K562 (cell line): ENCODE measurements around the gene CRYM. TPM values are rescaled to one million over a fixed set of nuclear protein-coding genes. Genes with fewer than 3 reads are reported as not detected.
"Not testable (repeated sequence)": the region's sequence is repeated elsewhere in the genome, so short reads cannot be mapped to it uniquely, and the experiment has no call there.

Experiments used
- ATAC-seq: fragments of 200-7000 bp; cut with Tn5 transposase; 3 replicates; pipeline ENCODE4 v1.9.1; 2020; ENCODE audit warnings: moderate library complexity
- BruUV-seq: library from RNA; stranded (reverse); fragments of 400-500 nt; replicated peaks from 2 replicates; lab custom pipeline; 2021; lab: Mats Ljungman, UMichigan
- CTCF ChIA-PET: fragments of 300-600 bp; formaldehyde crosslinking; extraction: SDS; loops from one replicate; lab custom pipeline; 2021; ENCODE audit warnings: low intra/inter-chr PET ratio; lab: Yijun Ruan, JAX
- POLR2A ChIA-PET: fragments of 300-600, 350-650 bp; sonication (Branson Sonifier 250); formaldehyde crosslinking; extraction: SDS; loops from one replicate; lab custom pipeline; 2021; ENCODE audit warnings: antibody characterized with exemption, inconsistent platforms; lab: Yijun Ruan, JAX
- DNase-seq, 4 experiments: peaks; one replicate each; pipeline versions ENCODE4 v3.0.0 to v3.0.0-alpha.2; 2011 to 2018; ENCODE audit warnings: low spot score in 3 of 4, mixed read lengths in 3 of 4; ENCODE audit errors: extremely low read depth in 1 of 4
- FAIRE-seq: peaks from 2 replicates; lab custom pipeline; 2011; peaks lifted over from hg19 to GRCh38; lab: Jason Lieb, UNC
- H2AFZ ChIP-seq: 2 replicates; pipeline ENCODE4 v1.6.0; 2011; ENCODE audit warnings: low read depth, low read length, control low read depth, inconsistent platforms
- H3K27ac ChIP-seq: fragments of 200-600 bp; 3 replicates; pipeline ENCODE4 v1.8.0; 2011; ENCODE audit warnings: low read depth, mild to moderate bottlenecking, control low read depth, inconsistent platforms, low read length, moderate library complexity, mixed read lengths; ENCODE audit errors: extremely low read depth
- H3K27me3 ChIP-seq, 2 experiments: fragments of 300-600 bp in 1 of 2; 2 replicates in 1 of 2; 3 replicates in 1 of 2; pipeline versions ENCODE4 v1.6.0 to v1.8.0; 2011; ENCODE audit warnings: inconsistent platforms in 2 of 2, low read length in 2 of 2, mild to moderate bottlenecking in 1 of 2, mixed read lengths in 1 of 2, moderate library complexity in 1 of 2; ENCODE audit not compliant: control insufficient read depth in 2 of 2, insufficient read depth in 2 of 2
- H3K36me3 ChIP-seq: fragments of 300-600 bp; 3 replicates; pipeline ENCODE4 v1.8.0; 2011; ENCODE audit warnings: mild to moderate bottlenecking, low read length, inconsistent platforms; ENCODE audit not compliant: control insufficient read depth, insufficient read depth
- H3K4me1 ChIP-seq, 2 experiments: fragments of 200-600 bp in 1 of 2; replicated peaks in 1 of 2; 2 replicates in 1 of 2; 3 replicates in 1 of 2; pipeline versions ENCODE4 v1.5.1 to v1.8.0; 2011; ENCODE audit warnings: inconsistent platforms in 2 of 2, low read length in 2 of 2, mild to moderate bottlenecking in 1 of 2, mixed read lengths in 1 of 2, moderate library complexity in 1 of 2; ENCODE audit not compliant: control insufficient read depth in 2 of 2, insufficient read depth in 2 of 2
- H3K4me2 ChIP-seq: 2 replicates; pipeline ENCODE4 v1.6.1; 2011; ENCODE audit warnings: low read length, control low read depth, inconsistent platforms, mixed read lengths; ENCODE audit not compliant: insufficient read depth
- H3K4me3 ChIP-seq: fragments of 200-600 bp; sonication (generic), shearing (Covaris generic); 2 replicates; pipeline ENCODE4 v1.5.1; 2016; ENCODE audit warnings: control low read depth, inconsistent platforms
- H3K79me2 ChIP-seq: fragments of 200-600 bp; 3 replicates; pipeline ENCODE4 v1.8.0; 2011; ENCODE audit warnings: low read length, inconsistent platforms; ENCODE audit not compliant: control insufficient read depth, insufficient read depth
- H3K9ac ChIP-seq, 2 experiments: 2 replicates each; pipeline versions ENCODE4 v1.6.0 to v1.6.1; 2011; ENCODE audit warnings: low read depth in 2 of 2, low read length in 2 of 2, control low read depth in 1 of 2, inconsistent platforms in 1 of 2, mild to moderate bottlenecking in 1 of 2, mixed read lengths in 1 of 2; ENCODE audit not compliant: insufficient read depth in 1 of 2
- H3K9me1 ChIP-seq: one replicate; pipeline ENCODE4 v1.6.0; 2011; ENCODE audit warnings: inconsistent platforms, mild to moderate bottlenecking, low read length, moderate library complexity; ENCODE audit not compliant: control insufficient read depth, insufficient read depth
- H3K9me3 ChIP-seq: replicated peaks from 2 replicates; pipeline ENCODE4 v1.5.1; 2011; ENCODE audit warnings: low read depth, low read length, inconsistent platforms; ENCODE audit not compliant: control insufficient read depth, insufficient read depth
- H4K20me1 ChIP-seq: replicated peaks from 2 replicates; pipeline ENCODE4 v1.6.1; 2011; ENCODE audit warnings: low read length, inconsistent platforms, mixed read lengths; ENCODE audit not compliant: control insufficient read depth, insufficient read depth
- BMI1 ChIP-seq: fragments of 150-350 bp; IDR thresholded peaks from 2 replicates; pipeline ENCODE4 v1.6.1; 2014; ENCODE audit warnings: low read length
- CTBP1 ChIP-seq: fragments of 450-650 bp; IDR thresholded peaks from 2 replicates; pipeline ENCODE4 v1.6.1; 2016; ENCODE audit warnings: borderline replicate concordance
- FOSL1 ChIP-seq: fragments of 200-800 bp; sonication (Bioruptor generic); conservative IDR thresholded peaks from 2 replicates; pipeline ENCODE4 v1.6.1; 2016; ENCODE audit warnings: missing genetic modification characterization, missing compliant biosample characterization
- GABPB1 ChIP-seq: sonication (generic); formaldehyde crosslinking; IDR thresholded peaks from 2 replicates; pipeline ENCODE4 v1.8.0; 2022; ENCODE audit warnings: mild to moderate bottlenecking, missing genetic modification reagents
- SMARCE1 ChIP-seq: fragments of 450-650 bp; IDR thresholded peaks from 2 replicates; pipeline ENCODE4 v1.7.1; 2016; ENCODE audit warnings: mild to moderate bottlenecking
- TAF1 ChIP-seq: IDR thresholded peaks from 2 replicates; pipeline ENCODE4 v1.6.1; 2011; ENCODE audit warnings: mild to moderate bottlenecking, low read length, moderate library complexity; ENCODE audit not compliant: insufficient read depth, control insufficient read depth, severe bottlenecking; ENCODE audit errors: extremely low read depth
- ZNF24 ChIP-seq: fragments of 450-650 bp; IDR thresholded peaks from 2 replicates; pipeline ENCODE4 v1.6.1; 2016
- ZNF584 ChIP-seq: fragments of 200-800 bp; sonication (Bioruptor generic); IDR thresholded peaks from 2 replicates; pipeline ENCODE4 v1.6.1; 2016; ENCODE audit warnings: low read depth, mild to moderate bottlenecking, missing genetic modification characterization, missing compliant biosample characterization
- WGBS: fragments of 100-300 bp; shearing (Covaris generic); methylation state at CpG from one replicate; pipeline ENCODE4 v1.1.6; 2016; ENCODE audit warnings: low coverage, mixed read lengths; ENCODE audit not compliant: insufficient coverage; ENCODE audit errors: missing lambda C conversion rate; 5-methylcytosine and 5-hydroxymethylcytosine counted together
- in situ Hi-C: fragments of 300-500 bp; cut with MboI; formaldehyde crosslinking; loops from 4 replicates; pipeline ENCODE4 v1.15.0; 2018; ENCODE audit warnings: inconsistent platforms, mixed read lengths
- intact Hi-C: fragments of 100-400 bp; cut with micrococcal nuclease; formaldehyde crosslinking; loops from 2 replicates; pipeline ENCODE4 v1.14.2; 2022
- polyA plus RNA-seq, 8 experiments: library from polyadenylated mRNA; depleted of rRNA in 4 of 8; stranded (reverse) in 5 of 8; unstranded in 3 of 8; fragments of >200 nt; fragmentation: Nextera tagmentation in 2 of 8; fragmentation: Illumina TruSeq in 1 of 8; extraction: Ambion mirVana in 2 of 8; extraction: Trizol in 1 of 8; gene quantifications; 2 replicates each; pipeline versions ENCODE4 v1.2.1 to v1.2.3, GENCODE V29; 2011 to 2014; ENCODE audit warnings: inconsistent platforms in 1 of 8, missing spikeins in 1 of 8
- total RNA-seq, 7 experiments: library from RNA; depleted of rRNA in 6 of 7; stranded (reverse); fragments of >200 nt in 6 of 7; fragmentation: Illumina TruSeq in 2 of 7; extraction: Trizol in 2 of 7; gene quantifications; 2 replicates each; pipeline versions ENCODE4 v1.2.1 to v1.2.3, GENCODE V29; 2011 to 2021; ENCODE audit warnings: low replicate concordance in 1 of 7
- TF ChIP-seq, protein P1 (sequence below): fragments of 450-650 bp; formaldehyde crosslinking; IDR thresholded peaks from 2 replicates; pipeline ENCODE4 v1.4.0; 2020; ENCODE audit warnings: mild to moderate bottlenecking, moderate library complexity
- TF ChIP-seq, protein P2 (sequence below): fragments of 150-350 bp; IDR thresholded peaks from 2 replicates; pipeline ENCODE4 v1.6.1; 2014; ENCODE audit warnings: low read depth, mild to moderate bottlenecking, low read length, borderline replicate concordance

Gene CRYM
- total and polyA plus RNA-seq, 9 of the 15 experiments (the other 6 are each of a cell fraction or from before 2014, with no cell fraction given): 0.08 to 0.98 (median 0.47) TPM

DNA sequence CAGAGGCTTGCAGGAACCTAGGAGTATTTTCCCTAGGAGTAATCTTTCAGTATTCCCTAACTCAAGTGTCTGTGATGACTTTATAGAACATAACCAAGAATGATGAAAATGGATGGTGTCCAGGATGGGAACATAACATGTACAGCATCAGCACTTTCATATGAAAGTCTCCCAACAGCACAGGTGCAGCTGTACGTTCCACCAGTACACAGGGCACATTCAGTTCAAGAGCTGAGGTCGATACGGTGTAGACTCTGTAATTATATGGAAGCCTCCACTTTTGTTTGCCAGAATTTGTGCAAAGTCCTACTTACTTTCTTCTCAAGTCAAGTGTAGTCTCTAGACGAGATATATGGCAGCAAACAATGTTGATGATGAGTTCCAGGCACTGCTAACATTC, 46.2 kb upstream of the CRYM start (continued):
- TF ChIP-seq, protein P1, sequence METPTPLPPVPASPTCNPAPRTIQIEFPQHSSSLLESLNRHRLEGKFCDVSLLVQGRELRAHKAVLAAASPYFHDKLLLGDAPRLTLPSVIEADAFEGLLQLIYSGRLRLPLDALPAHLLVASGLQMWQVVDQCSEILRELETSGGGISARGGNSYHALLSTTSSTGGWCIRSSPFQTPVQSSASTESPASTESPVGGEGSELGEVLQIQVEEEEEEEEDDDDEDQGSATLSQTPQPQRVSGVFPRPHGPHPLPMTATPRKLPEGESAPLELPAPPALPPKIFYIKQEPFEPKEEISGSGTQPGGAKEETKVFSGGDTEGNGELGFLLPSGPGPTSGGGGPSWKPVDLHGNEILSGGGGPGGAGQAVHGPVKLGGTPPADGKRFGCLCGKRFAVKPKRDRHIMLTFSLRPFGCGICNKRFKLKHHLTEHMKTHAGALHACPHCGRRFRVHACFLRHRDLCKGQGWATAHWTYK (CRISPR knock-in tag): no peak
- TF ChIP-seq, protein P2, sequence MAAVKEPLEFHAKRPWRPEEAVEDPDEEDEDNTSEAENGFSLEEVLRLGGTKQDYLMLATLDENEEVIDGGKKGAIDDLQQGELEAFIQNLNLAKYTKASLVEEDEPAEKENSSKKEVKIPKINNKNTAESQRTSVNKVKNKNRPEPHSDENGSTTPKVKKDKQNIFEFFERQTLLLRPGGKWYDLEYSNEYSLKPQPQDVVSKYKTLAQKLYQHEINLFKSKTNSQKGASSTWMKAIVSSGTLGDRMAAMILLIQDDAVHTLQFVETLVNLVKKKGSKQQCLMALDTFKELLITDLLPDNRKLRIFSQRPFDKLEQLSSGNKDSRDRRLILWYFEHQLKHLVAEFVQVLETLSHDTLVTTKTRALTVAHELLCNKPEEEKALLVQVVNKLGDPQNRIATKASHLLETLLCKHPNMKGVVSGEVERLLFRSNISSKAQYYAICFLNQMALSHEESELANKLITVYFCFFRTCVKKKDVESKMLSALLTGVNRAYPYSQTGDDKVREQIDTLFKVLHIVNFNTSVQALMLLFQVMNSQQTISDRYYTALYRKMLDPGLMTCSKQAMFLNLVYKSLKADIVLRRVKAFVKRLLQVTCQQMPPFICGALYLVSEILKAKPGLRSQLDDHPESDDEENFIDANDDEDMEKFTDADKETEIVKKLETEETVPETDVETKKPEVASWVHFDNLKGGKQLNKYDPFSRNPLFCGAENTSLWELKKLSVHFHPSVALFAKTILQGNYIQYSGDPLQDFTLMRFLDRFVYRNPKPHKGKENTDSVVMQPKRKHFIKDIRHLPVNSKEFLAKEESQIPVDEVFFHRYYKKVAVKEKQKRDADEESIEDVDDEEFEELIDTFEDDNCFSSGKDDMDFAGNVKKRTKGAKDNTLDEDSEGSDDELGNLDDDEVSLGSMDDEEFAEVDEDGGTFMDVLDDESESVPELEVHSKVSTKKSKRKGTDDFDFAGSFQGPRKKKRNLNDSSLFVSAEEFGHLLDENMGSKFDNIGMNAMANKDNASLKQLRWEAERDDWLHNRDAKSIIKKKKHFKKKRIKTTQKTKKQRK: no peak
- no peak for TF ChIP-seq ZNF24
- no peak for TF ChIP-seq CTBP1
- TF ChIP-seq FOSL1 (tag): no peak
- TF ChIP-seq BMI1: no peak
- no peak for TF ChIP-seq TAF1
- TF ChIP-seq SMARCE1: no peak
- TF ChIP-seq GABPB1: no peak
- TF ChIP-seq ZNF584 (CRISPR knock-in tag): no peak

DNA sequence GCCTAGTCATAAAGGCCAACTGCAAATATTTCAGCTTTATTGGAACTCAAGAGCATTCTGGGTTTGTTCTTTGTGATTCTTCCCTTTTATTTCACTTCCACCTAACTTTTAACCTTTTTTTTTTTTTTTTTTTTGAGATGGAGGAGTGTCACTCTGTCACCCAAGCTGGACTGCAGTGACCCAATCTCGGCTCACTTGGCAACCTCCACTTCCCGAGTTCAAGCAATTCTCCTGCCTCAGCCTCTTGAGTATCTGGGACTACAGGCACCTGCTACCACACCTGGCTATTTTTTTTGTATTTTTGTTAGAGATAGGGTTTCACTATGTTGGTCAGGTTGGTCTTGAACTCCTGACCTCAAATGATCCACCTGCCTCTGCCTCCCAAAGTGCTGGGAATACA, 44.2 kb upstream of the CRYM start:
- H3K9ac ChIP-seq, POLR2A ChIA-PET, H3K36me3 ChIP-seq, CTCF ChIA-PET, H4K20me1 ChIP-seq, DNase-seq, H3K79me2 ChIP-seq, H3K4me2 ChIP-seq, H3K4me1 ChIP-seq, H3K9me3 ChIP-seq, intact Hi-C loops, H3K9me1 ChIP-seq, H3K27ac ChIP-seq, H2AFZ ChIP-seq, ATAC-seq, H3K4me3 ChIP-seq, BruUV-seq, FAIRE-seq: not testable (repeated sequence)
- 6% methylated on average over 2 of the region's 2 CpGs for WGBS
- in situ Hi-C loops: loop anchor here (25.0 kb wide), 1 partner anchor 240 kb away; no protein-coding TSS in a partner anchor
- H3K27me3 ChIP-seq: peaks cover 8 to 21% of the 10 kb centered on the region in 2 experiments; a peak in 4 of 5 replicates
